CD14-positive monocyte (primary cell): ENCODE results near the gene CCDC51. TPM values are rescaled to one million over a fixed set of nuclear protein-coding genes. Genes with fewer than 3 reads are reported as not detected.
A peak's percentile ranks its signal among the peaks of the same experiment; 100 is the strongest.

Experiments
- DNase-seq, 3 donors: peaks; one replicate each; pipeline ENCODE4 v3.0.0-alpha.2; 2011 to 2022
- H2AFZ ChIP-seq: 2 replicates; pipeline ENCODE4 v1.6.0; 2012; ENCODE audit warnings: mild to moderate bottlenecking, low read depth, low read length, inconsistent platforms; ENCODE audit not compliant: insufficient read depth, poor library complexity, severe bottlenecking
- H3K27ac ChIP-seq, 2 donors: 1 replicate in 1 of 2; 2 replicates in 1 of 2; pipeline ENCODE4 v1.5.1; 2012 to 2013; ENCODE audit warnings: low read length in 2 of 2, control low read depth in 1 of 2, inconsistent platforms in 1 of 2, low read depth in 1 of 2, mild to moderate bottlenecking in 1 of 2
- H3K27me3 ChIP-seq, 2 donors: one replicate each; pipeline versions ENCODE4 v1.6.0 to v1.6.1; 2011 to 2013; ENCODE audit warnings: low read length in 2 of 2; ENCODE audit not compliant: control insufficient read depth in 2 of 2, insufficient read depth in 2 of 2
- H3K36me3 ChIP-seq, 2 donors: replicated peaks in 1 of 2; 1 replicate in 1 of 2; 2 replicates in 1 of 2; pipeline versions ENCODE4 v1.5.1 to v1.6.1; 2012 to 2013; ENCODE audit warnings: low read length in 2 of 2, control low read depth in 1 of 2, inconsistent platforms in 1 of 2, mild to moderate bottlenecking in 1 of 2; ENCODE audit not compliant: insufficient read depth in 2 of 2, control insufficient read depth in 1 of 2
- H3K4me1 ChIP-seq, 2 donors: 1 replicate in 1 of 2; 2 replicates in 1 of 2; pipeline versions ENCODE4 v1.5.1 to v1.6.1; 2012 to 2013; ENCODE audit warnings: low read length in 2 of 2, control low read depth in 1 of 2, inconsistent platforms in 1 of 2, mild to moderate bottlenecking in 1 of 2, moderate library complexity in 1 of 2; ENCODE audit not compliant: insufficient read depth in 2 of 2, control insufficient read depth in 1 of 2
- H3K4me2 ChIP-seq: replicated peaks from 2 replicates; pipeline ENCODE3; 2012; ENCODE audit warnings: low read length, moderate library complexity, mild to moderate bottlenecking; ENCODE audit not compliant: poor library complexity, severe bottlenecking; ENCODE audit errors: extremely low read depth
- H3K4me3 ChIP-seq, 3 experiments: fragments of 200-600 bp in 1 of 3; sonication (generic) in 1 of 3; replicated peaks in 1 of 3; 1 replicate in 2 of 3; 2 replicates in 1 of 3; pipeline ENCODE4 v1.5.1; 2011 to 2013; ENCODE audit warnings: low read length in 3 of 3, mild to moderate bottlenecking in 3 of 3, control low read depth in 2 of 3, low read depth in 2 of 3, inconsistent platforms in 1 of 3, moderate library complexity in 1 of 3
- H3K79me2 ChIP-seq: 2 replicates; pipeline ENCODE4 v1.6.0; 2012; ENCODE audit warnings: mild to moderate bottlenecking, control low read depth, inconsistent platforms, low read length, moderate library complexity; ENCODE audit not compliant: insufficient read depth
- H3K9ac ChIP-seq: 2 replicates; pipeline ENCODE4 v1.6.0; 2017; ENCODE audit warnings: low read length, mild to moderate bottlenecking; ENCODE audit not compliant: insufficient read depth, poor library complexity, severe bottlenecking
- H3K9me3 ChIP-seq, 2 donors: replicated peaks in 1 of 2; 1 replicate in 1 of 2; 2 replicates in 1 of 2; pipeline versions ENCODE4 v1.5.1 to v1.6.1; 2012 to 2013; ENCODE audit warnings: low read length in 2 of 2, control low read depth in 1 of 2; ENCODE audit not compliant: control insufficient read depth in 1 of 2, insufficient read depth in 1 of 2
- H4K20me1 ChIP-seq: 2 replicates; pipeline ENCODE4 v1.6.0; 2012; ENCODE audit warnings: mild to moderate bottlenecking, low read length, control low read depth, moderate library complexity; ENCODE audit not compliant: insufficient read depth
- H3K27ac Mint-ChIP-seq, 7 donors: one replicate each; pipeline ENCODE4 v1.8.0; 2020; ENCODE audit warnings: mild to moderate bottlenecking in 7 of 7, mixed read lengths in 7 of 7, moderate library complexity in 6 of 7, inconsistent platforms in 2 of 7
- H3K27me3 Mint-ChIP-seq, 3 donors: one replicate each; pipeline ENCODE4 v1.8.0; 2021 to 2022; ENCODE audit warnings: low read depth in 3 of 3, mild to moderate bottlenecking in 3 of 3, mixed read lengths in 3 of 3, moderate library complexity in 3 of 3, inconsistent platforms in 1 of 3
- H3K36me3 Mint-ChIP-seq, 2 donors: one replicate each; pipeline ENCODE4 v1.8.0; 2020; ENCODE audit warnings: mixed read lengths in 2 of 2, inconsistent platforms in 1 of 2, mild to moderate bottlenecking in 1 of 2
- H3K4me1 Mint-ChIP-seq: one replicate; pipeline ENCODE4 v1.8.0; 2020; ENCODE audit warnings: mild to moderate bottlenecking, mixed read lengths
- H3K4me3 Mint-ChIP-seq, 2 donors: one replicate each; pipeline ENCODE4 v1.8.0; 2020; ENCODE audit warnings: mild to moderate bottlenecking in 2 of 2, mixed read lengths in 2 of 2, moderate library complexity in 1 of 2
- H3K9me3 Mint-ChIP-seq, 7 donors: one replicate each; pipeline ENCODE4 v1.8.0; 2020 to 2022; ENCODE audit warnings: mixed read lengths in 7 of 7, mild to moderate bottlenecking in 6 of 7, moderate library complexity in 6 of 7, inconsistent platforms in 2 of 7
- WGBS: methylation state at CpG from one replicate; pipeline ENCODE4 v1.1.5; 2013; ENCODE audit warnings: missing lambda C conversion rate; ENCODE audit not compliant: insufficient coverage; 5-methylcytosine and 5-hydroxymethylcytosine counted together
- intact Hi-C, 2 donors: fragments of 100-400 bp; cut with micrococcal nuclease; formaldehyde crosslinking; loops; one replicate each; pipeline versions ENCODE4 v1.15.0 to v1.15.1; 2023
- polyA plus RNA-seq, 3 donors: library from polyadenylated mRNA; depleted of rRNA in 1 of 3; unstranded in 2 of 3; stranded (reverse) in 1 of 3; fragments of 300-500 nt in 2 of 3; fragments of >200 nt in 1 of 3; fragmentation: Illumina TruSeq in 2 of 3; gene quantifications; 1 replicate in 2 of 3; 2 replicates in 1 of 3; pipeline ENCODE4 v1.2.3, GENCODE V29; 2012 to 2021
- TF ChIP-seq, protein P1 (sequence below): fragments of 200-600 bp; IDR thresholded peaks from one replicate; pipeline ENCODE4 v1.8.0; 2022; ENCODE audit warnings: antibody characterized with exemption, mild to moderate bottlenecking

The CCDC51 gene
- polyA plus RNA-seq, 3 donors = 3.6 to 5.9 (median 5.4) TPM

- peaks cover 22 to 38% (median 26%) of the 10 kb centered on the region in 3 donors for H3K27me3 Mint-ChIP-seq
- H3K27ac ChIP-seq = no peak overlapping the region
- H3K79me2 ChIP-seq = peaks cover 4% of the 10 kb centered on the region
- DNase-seq = no peak
- peaks cover 3 to 27% of the 10 kb centered on the region in 2 donors for H3K27me3 ChIP-seq
- no peak overlapping the region for H3K9ac ChIP-seq
- peaks cover 24 to 34% of the 10 kb centered on the region in 2 donors for H3K36me3 Mint-ChIP-seq
- H3K4me3 Mint-ChIP-seq = peak overlapping the region in 1 of 2 donors; percentile 10
- H3K4me3 ChIP-seq = no peak overlapping the region
- H3K4me1 Mint-ChIP-seq = peaks cover 14% of the 10 kb centered on the region
- H3K4me1 ChIP-seq = peaks cover 11 to 14% of the 10 kb centered on the region in 2 donors
- no peak overlapping the region for H2AFZ ChIP-seq
- peaks cover 12 to 29% of the 10 kb centered on the region in 2 donors for H3K36me3 ChIP-seq
- H4K20me1 ChIP-seq = no peaks in the 10 kb centered on the region
- H3K27ac Mint-ChIP-seq = peak overlapping the region in 2 of 7 donors; percentile 18 to 50
- WGBS = 100% methylated on average over 5 of the region's 8 CpGs
- peaks cover 0 to 5% (median 0%) of the 10 kb centered on the region in 7 donors for H3K9me3 Mint-ChIP-seq
- TF ChIP-seq, protein P1, sequence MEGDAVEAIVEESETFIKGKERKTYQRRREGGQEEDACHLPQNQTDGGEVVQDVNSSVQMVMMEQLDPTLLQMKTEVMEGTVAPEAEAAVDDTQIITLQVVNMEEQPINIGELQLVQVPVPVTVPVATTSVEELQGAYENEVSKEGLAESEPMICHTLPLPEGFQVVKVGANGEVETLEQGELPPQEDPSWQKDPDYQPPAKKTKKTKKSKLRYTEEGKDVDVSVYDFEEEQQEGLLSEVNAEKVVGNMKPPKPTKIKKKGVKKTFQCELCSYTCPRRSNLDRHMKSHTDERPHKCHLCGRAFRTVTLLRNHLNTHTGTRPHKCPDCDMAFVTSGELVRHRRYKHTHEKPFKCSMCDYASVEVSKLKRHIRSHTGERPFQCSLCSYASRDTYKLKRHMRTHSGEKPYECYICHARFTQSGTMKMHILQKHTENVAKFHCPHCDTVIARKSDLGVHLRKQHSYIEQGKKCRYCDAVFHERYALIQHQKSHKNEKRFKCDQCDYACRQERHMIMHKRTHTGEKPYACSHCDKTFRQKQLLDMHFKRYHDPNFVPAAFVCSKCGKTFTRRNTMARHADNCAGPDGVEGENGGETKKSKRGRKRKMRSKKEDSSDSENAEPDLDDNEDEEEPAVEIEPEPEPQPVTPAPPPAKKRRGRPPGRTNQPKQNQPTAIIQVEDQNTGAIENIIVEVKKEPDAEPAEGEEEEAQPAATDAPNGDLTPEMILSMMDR = no peak
- intact Hi-C loops = loop anchor here in 1 of 2 donors (10.0 kb wide), 1 partner anchor 237 kb away; no protein-coding TSS in a partner anchor
- H3K9me3 ChIP-seq = no peaks in the 10 kb centered on the region
- no peak overlapping the region for H3K4me2 ChIP-seq
Measured at GRCh38 chr3:48431224-48432029, 8.5 kb downstream of the CCDC51 start.

DNA sequence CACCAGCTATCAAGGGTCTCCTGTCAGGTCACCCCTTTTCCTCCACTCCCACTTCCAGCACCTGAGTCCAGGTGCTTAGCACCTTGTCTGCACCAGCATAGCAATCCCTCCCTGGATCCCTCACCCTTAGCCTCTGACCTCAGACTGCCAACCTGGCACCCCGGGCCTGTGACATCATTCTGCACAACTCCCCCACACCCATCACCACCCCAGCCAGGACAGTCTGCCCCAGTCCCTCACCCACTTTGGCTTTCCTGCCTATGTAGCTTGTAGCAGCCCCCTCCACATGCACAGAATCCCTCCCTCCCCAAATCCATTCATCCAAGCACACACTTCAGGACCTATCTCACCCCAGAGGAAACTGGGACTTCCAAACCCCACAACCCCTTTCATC is 9.2 kb downstream of the CCDC51 start:
- 100% methylated on average over 1 of the region's 1 CpG for WGBS
- no peak overlapping the region for H2AFZ ChIP-seq
- Mint-ChIP-seq H3K4me3 (peak overlapping the region; percentile 25 to 67), H3K9me3 (peaks cover 0 to 5% (median 0%) of the 10 kb centered on the region in 7 donors), H3K27ac (peak overlapping the region in 2 of 7 donors; percentile 18 to 79), H3K4me1 (peaks cover 14% of the 10 kb centered on the region), H3K36me3 (peaks cover 24 to 34% of the 10 kb centered on the region in 2 donors), H3K27me3 (peaks cover 22 to 38% (median 26%) of the 10 kb centered on the region in 3 donors)
- TF ChIP-seq, protein P1 = no peak
- no peak for DNase-seq
- peaks cover 4% of the 10 kb centered on the region for H3K79me2 ChIP-seq
- no peak overlapping the region for H3K4me2 ChIP-seq
- H3K9me3 ChIP-seq = no peaks in the 10 kb centered on the region
- intact Hi-C loops = loop anchor here in 1 of 2 donors (10.0 kb wide), 1 partner anchor 236 kb away; no protein-coding TSS in a partner anchor
- H3K4me1 ChIP-seq = peaks cover 7 to 8% of the 10 kb centered on the region in 2 donors
- H3K36me3 ChIP-seq = peaks cover 12 to 29% of the 10 kb centered on the region in 2 donors
- no peak overlapping the region for H3K4me3 ChIP-seq
- peaks cover 3 to 27% of the 10 kb centered on the region in 2 donors for H3K27me3 ChIP-seq
- no peak overlapping the region for H3K9ac ChIP-seq
- H3K27ac ChIP-seq = no peak overlapping the region
- no peaks in the 10 kb centered on the region for H4K20me1 ChIP-seq
